HL-60/S4 (cell line): ENCODE data around the gene ERMP1.
"Not testable (repeated sequence)": the region's sequence is repeated elsewhere in the genome, so short reads cannot be mapped to it uniquely, and the experiment has no call there.

Source experiments
- in situ Hi-C: fragments of 300-500 bp; cut with MboI; formaldehyde crosslinking; loops from 2 replicates; pipeline ENCODE4 v1.14.3; 2022; ENCODE audit warnings: low sequenced_read_pairs

ERMP1 gene

GRCh38 chr9:5825223-5825622 lies 7.7 kb downstream of the ERMP1 start:
- in situ Hi-C loops: no loop called here

DNA sequence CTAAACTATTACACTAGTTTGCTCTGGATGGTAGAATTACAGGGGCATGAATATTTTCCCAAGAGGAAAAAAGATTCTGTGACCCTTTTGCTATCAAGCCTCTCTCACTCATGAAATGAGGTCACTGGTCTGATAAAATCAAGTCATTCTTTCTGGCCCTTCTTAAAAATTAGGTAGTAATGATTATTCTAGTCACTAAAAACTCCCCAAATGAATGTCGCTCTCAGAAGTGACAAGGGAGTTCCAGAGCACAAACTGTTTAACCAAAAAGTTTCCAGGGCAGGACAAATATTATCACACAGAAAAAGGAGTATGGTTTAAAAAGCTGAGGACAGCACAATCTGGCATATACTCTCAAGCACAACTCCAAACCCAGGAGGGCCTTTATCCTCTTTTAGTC lies 12.5 kb downstream of the ERMP1 start:
- in situ Hi-C loops: no loop called here

GRCh38 chr9:5819174-5819573 lies 13.7 kb downstream of the ERMP1 start:
- in situ Hi-C loops: no loop called here

- in situ Hi-C loops: no loop called here
Observed at GRCh38 chr9:5818424-5819142, 14.3 kb downstream of the ERMP1 start.

GRCh38 chr9:5817862-5818261 lies 15.1 kb downstream of the ERMP1 start:
- in situ Hi-C loops: no loop called here

- in situ Hi-C loops: no loop called here
Observed at GRCh38 chr9:5815461-5815860, 17.5 kb downstream of the ERMP1 start.

GRCh38 chr9:5813824-5814223 lies 19.1 kb downstream of the ERMP1 start:
- in situ Hi-C loops: no loop called here

- in situ Hi-C loops: no loop called here
Observed at GRCh38 chr9:5811751-5812150, 21.2 kb downstream of the ERMP1 start.

GRCh38 chr9:5805478-5805877 lies 27.4 kb downstream of the ERMP1 start:
- in situ Hi-C loops: no loop called here

- in situ Hi-C loops: no loop called here
Observed at GRCh38 chr9:5801739-5802113, 31.2 kb downstream of the ERMP1 start.

- in situ Hi-C loops: no loop called here
Observed at GRCh38 chr9:5800969-5801738, 31.8 kb downstream of the ERMP1 start.

GRCh38 chr9:5800378-5800777 lies 32.5 kb downstream of the ERMP1 start:
- in situ Hi-C loops: not testable (repeated sequence)

GRCh38 chr9:5799314-5799713 lies 33.6 kb downstream of the ERMP1 start:
- in situ Hi-C loops: no loop called here

- in situ Hi-C loops: no loop called here
Observed at GRCh38 chr9:5798581-5798980, 34.3 kb downstream of the ERMP1 start.

DNA sequence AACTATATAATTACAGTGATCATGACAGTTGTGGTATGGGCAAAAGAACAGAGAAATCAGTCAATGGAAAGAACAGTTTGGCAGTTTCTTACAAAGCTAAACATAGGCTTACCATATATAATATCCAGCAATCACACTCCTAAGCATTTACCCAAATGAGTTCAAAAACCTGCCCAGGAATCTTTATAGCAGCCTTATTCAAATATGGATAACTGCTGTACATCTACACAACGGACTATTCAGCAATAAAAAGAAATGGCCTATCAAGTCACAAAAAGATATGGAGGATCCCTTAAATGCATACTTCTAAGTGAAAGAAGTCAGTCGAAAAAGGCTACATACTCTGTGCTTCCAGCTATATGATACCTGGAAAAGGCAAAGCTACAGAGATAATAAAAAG lies 36.6 kb downstream of the ERMP1 start:
- in situ Hi-C loops: no loop called here

GRCh38 chr9:5793812-5794211 lies 39.1 kb downstream of the ERMP1 start:
- in situ Hi-C loops: no loop called here

GRCh38 chr9:5791870-5792269 lies 41.0 kb downstream of the ERMP1 start:
- in situ Hi-C loops: no loop called here

- in situ Hi-C loops: no loop called here
Observed at GRCh38 chr9:5790923-5791322, 42.0 kb downstream of the ERMP1 start.

DNA sequence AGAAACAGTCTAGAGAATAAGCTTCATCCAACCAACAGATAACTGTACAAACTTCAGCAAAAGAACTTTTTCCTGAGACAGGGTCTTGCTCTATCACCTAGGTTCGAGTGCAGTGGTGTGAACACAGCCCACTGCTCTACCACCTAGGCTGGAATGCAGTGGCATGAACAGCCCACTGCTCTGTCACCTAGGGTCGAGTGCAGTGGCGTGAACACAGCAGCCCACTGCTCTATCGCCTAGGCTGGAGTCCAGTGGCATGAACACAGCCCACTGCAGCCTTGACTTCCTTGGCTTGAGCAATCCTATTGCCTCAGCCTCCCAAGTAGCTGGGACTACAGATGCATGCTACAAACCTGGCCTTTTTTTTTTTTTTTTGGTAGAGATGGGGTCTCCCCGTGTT lies 43.4 kb downstream of the ERMP1 start:
- in situ Hi-C loops: no loop called here

DNA sequence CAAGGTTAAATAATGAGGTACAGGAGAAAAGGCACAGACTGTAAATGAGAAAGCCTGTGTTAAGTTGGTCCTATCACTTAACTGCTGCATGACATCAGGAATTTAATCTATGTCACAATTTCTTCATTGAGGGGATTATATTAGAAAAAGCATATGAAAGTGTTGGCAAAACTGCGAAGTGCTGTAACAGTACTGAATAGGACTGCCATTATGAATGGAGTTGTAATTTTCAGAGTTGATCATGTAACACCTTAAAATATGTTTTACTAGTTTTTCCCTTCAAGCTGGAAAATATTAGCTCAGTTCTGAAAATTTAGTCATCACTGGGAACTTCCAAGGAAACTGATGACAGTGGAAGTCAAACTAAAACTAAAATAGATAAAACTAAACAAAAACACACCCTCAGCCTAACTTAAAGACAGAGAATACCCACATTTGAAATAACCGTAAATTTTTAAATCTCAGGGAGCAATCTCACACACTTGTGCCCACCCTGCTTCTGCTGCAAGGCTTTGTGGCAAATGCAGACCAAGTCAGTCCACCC lies 45.1 kb downstream of the ERMP1 start:
- in situ Hi-C loops: no loop called here

DNA sequence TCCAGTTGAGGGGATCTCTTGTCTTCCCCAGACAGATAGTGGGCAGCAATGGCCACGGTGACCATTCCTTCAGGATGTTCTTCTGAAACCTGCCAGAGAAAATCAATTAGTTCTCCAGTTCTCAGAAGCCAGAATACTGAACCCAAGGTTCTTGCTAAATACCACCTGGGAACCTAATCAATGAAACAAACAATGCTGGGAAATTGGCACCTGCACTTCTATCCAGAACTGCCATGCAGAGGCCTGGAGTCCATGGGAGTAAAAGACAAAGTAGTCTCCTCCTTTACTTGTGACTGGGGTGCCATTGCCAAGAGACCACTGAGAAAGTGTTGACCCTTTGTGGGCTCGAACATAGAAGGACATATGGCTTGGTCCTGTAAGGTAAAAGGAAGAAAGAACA lies 45.7 kb downstream of the ERMP1 start:
- in situ Hi-C loops: no loop called here
